Stimulated activated CD4-positive, alpha-beta T cell treated with anti-CD3 and anti-CD28 coated beads, TNF-alpha, amount 100 ng/mL, for 1 hour (primary cell): ENCODE measurements around the gene XPR1.

Experiments
- DNase-seq, 3 donors: peaks; one replicate each; pipeline ENCODE4 v3.0.0-alpha.2; 2020; ENCODE audit warnings: low read depth in 3 of 3, low spot score in 1 of 3

Gene XPR1

DNA sequence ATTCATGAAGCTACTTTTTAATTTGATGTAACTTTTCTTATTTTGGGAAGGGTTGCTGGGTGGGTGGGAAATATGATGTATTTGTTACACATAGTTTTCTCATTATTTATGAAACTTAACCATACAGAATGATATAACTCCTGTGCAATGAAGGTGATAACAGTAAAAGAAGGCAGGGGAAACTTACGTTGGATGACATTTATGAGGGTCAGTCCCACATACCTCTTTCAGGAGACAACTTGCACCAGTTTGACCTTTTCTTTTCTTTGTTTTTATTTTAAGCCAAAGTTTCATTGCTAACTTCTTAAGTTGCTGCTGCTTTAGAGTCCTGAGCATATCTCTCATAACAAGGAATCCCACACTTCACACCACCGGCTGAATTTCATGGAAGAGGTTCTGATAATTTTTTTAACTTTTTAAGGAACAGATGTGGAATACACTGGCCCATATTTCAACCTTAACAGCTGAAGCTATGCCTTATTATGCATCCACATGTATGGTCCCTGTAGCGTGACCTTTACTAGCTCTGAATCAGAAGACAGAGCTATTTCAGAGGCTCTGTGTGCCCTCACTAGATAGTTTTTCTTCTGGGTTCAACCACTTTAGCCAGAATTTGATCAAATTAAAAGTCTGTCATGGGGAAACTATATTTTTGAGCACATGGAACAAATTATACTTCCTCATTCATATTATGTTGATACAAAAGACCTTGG is 252.9 kb downstream of the XPR1 start:
- no peak for DNase-seq

DNA sequence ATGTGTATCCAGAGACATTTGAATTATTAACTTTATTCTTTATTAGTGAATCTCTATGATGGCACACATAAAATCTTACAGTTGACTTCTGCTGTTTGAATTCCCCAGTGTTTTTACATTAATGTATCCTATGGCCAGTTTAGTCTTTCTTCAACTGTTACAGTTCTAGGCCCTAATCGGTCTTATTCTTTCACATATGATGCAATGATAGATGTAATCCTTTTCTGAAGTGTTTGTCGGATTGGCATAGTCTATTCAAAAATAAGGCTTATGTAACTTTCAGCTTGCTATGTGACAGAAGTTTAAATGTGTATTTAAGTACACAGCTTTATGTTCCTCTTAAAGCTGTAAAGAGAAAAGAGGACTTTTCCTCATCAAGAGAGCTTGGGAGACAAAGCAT is 254.5 kb downstream of the XPR1 start:
- DNase-seq: no peak

DNA sequence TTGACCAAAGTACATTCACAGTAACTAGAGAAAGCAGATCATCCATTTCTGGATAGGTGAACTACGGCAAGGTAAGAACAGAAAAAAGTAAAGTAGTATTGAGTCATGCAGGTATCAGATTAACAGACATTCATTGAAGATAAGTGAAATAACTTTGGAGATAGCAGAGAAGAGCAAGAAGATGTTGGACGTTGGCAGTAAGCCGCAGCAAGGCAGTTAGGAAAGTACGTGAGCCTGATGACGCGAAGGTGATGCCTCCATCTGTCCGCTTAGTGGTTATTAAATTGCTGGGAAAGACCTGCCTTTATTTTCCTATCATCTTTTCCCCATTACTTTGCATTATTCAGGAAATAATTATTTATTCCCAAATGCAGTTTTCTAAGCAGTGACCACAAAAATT is 256.0 kb downstream of the XPR1 start:
- no peak for DNase-seq

DNA sequence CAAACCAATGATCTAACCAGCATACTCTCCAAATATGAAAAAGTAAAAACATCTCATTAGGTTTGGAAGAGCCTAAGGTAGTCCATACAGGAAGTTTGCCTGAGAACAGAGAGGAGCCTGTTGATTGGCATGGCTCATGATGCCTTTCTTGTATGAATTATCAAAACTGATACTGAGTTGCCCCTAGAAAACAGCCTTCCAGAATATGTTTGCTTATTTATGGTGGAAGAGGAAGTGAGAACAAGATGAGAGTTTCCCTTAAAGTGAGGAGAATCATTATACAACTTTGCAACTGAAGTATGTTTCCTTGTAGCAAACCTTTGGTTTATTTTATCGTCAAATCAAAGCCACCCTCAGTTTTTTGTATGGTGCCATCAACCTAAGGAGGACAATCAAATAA is 257.0 kb downstream of the XPR1 start:
- no peak for DNase-seq

DNA sequence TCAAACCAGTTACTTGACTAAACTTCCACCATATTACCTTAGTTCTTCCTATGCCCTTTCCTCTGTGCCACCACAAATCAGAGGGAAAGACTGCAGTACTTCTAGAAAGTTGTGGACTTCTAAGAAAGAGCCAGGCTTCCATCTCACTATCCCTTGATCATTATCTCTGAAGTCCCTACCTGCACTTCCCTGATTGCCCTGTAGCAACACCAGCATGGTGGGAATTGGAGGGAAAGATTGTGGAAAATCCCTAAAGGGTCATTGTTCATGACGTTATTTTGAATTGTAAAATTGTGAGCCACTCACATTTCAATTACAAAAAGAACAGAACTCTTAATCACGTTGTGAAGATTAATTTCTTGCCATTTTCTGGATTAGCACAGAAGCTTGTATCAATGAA is 257.5 kb downstream of the XPR1 start:
- no peak for DNase-seq

DNA sequence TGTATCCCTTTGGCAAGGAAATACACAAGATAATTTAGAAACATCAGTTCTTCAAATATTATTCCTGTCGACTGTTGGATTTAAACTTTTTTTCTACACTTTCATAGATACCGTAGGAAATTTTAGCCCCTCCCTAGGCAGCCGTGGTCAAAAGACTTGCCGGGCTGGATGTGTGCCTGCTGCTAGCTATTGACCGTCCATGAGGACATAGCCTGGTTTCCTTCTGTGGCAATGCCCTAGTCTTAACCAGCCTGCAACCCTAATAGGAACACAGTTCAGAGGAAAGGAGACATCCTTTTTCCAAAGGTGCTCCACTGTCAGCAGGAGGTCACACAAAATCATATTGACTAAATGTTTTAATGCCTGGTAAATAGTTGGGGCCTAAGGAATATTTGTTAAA is 260.4 kb downstream of the XPR1 start:
- DNase-seq: no peak

DNA sequence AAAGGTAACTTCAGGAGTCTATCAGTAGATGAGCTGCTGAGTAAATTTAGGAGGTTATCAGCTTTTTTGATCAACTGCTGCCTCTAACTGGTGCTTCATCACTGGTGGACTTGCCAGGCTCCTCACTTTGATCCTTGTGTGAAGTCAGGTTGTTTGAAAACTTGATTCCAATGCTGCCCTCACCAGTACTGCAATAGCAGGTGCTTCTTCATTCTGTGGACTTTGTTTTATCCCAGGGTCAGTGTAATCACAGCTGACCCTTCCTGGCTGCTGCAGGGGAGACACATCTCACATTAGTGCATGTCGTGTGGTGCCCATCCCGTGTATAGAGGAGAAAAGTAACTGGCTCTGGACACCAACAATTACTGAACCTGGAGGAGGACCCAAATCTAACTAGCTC is 260.9 kb downstream of the XPR1 start:
- DNase-seq: no peak

DNA sequence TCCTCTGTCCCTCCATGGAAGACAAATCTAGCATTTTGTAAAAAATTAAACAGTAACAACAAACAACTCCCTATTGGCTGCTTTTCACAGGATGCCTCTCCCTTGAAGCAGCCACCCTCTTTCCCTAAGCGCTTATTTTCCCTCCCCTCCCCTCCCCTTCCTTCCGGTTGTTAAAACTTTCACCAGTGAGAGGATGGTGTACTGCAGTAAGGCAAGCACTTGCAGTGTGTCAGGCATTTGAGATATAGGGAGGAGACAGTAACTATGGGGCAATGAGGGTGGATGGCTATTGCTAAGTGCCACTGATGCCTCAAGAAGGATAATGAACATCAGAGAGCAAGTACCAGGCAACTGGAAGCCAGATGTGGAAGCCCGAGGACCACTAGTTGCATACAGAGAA is 261.8 kb downstream of the XPR1 start:
- DNase-seq: no peak

DNA sequence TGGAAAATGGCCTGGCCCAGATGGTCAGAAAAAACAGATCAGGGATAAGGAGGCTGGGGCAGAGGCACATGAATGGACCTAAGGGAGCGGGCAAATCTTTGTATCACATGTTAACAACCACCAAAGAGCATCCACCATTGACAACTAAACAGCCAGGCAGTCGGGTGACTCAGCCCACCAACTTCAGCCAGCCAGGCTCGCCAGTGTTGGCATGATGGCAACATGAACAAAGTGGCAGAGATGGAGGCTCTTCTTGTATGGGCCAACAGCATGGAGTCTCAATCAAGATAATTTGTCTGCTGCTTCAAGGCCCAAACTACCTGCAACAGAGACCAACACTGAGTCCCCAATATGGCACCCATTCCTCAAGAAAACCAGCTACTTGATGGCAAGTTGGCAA is 264.3 kb downstream of the XPR1 start:
- no peak for DNase-seq

DNA sequence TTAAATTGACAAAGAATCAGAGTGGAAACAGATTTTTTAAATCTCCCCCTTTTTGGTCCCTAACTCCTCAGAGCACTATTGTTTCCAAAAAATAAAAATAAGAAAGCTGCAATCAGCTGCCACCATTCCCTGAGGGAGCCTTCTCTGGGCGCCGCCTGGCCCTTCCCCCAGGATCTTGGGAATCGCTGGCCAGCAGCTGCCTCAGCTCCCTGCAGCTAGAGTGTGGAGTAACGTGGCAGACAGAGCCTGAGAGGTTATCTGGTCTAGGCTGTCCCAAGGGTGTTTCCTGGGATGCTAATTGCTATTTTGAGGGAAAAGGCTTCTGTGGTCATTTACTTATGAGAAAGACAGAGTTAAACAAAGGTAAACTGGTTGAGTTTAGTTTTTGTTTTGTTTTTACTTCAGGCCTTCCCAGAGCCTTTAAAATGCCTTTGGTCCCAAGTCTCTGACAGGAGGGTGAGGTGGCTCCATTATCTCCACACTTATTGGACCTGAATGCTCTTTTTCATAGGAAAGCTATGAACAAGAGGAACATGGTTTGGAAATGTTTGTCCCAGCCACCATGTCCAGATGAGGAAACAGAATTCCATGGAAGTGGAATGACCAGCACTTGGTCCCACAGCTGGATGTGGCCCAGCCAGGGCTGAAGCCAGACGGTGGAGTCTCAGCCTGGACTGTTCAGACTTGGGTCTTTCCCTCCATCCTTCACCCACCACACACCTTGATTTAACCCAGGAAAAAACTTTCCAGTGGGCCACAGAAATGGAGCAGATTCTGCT is 266.8 kb downstream of the XPR1 start:
- DNase-seq: no peak

DNA sequence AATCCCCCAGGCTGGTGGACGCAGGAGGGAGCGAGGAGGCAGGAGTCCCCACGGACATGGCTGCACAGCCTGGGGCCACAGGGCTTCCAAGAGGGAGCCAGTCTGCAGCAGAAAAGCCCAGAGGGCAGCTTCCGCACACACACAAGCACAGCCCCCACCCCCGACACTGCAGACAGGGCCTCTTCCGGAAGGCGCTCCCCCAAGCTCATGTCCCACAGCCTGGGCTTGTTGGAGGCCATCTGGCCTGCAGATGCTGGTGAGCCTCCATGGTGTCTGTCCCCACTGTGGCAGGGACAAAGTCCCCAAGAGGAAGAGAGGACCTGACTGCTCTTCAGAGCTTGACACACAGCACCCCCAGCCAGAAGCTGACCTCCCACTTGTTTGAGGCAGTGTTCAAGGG is 267.4 kb downstream of the XPR1 start:
- no peak for DNase-seq

DNA sequence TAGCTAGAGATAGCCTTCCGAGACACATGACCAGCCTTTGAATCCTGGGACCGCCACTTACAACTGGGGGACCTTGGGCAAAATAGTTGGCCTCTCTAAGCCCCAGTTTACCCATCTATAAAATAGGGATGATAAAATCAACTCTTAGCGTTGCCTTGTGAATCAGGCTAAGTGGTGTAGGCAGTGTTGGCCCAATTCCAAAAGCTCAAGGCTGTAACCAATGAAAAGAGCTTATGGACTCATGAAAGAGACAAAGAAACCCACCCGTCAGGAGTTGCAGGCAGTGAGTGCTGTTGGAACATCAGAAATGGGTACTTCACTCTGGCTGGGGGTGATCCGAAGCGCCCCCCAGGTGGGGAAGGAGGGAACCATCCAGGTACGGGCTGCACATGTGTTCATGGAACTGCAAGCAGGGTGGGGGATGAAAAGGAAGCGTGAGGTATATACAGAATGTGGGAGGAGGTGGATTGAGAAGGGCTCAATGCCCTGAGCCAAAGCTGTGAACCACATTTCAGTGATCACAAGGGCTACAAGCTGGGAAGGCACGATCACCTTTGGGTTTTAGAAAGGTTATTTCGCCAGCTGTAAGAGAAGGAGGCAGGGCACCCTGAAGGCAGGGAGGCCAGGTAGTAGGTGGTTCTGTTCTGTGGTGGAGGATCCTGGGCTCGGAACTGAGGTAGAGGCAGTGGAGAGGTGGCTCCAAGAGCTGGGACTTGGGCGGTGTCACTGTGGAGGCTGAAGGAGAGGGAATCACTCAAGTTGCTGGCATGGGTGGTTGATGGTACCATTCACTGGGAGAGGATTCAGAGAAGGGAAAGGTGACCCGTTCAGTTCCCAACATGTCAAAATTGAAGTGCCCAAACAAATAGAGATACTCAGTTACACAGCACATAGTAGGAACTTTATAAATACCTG is 269.5 kb downstream of the XPR1 start:
- DNase-seq: no peak

DNA sequence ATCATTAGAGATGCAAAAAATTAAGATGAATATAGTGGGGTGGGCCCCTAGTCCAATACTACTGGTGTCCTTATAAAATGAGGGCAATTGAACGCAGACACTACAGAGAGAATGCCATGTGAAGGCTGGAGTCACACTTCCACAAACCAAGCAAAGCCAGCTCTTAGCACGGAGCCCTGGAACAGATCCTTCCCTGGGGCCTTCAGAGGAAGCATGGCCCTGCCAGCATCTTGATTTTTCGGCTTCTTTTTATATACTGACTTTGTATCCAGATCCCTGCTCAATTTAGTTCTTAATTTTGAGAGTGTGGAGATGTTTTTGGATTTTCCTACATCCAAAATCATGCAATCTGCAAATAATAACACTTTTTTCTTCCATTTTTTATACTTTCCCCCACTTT is 270.7 kb downstream of the XPR1 start:
- DNase-seq: no peak

DNA sequence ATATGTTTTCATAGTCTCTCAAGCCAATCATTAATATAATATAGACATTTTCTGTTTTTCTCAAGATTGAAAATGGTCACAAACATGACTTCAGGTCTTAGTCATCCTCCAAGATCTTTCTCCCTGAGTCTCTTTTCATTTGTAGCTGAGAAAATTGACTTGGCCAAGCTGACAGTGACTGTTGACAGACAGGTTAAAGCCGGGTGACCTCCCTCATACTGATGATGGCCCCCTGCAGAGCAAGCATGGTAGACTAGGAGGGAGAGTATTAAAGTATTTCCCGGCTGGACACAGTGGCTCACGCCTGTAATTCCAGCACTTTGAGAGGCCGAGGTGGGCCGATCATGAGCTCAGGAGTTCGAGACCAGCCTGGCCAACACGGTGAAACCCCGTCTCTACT is 274.1 kb downstream of the XPR1 start:
- no peak for DNase-seq

DNA sequence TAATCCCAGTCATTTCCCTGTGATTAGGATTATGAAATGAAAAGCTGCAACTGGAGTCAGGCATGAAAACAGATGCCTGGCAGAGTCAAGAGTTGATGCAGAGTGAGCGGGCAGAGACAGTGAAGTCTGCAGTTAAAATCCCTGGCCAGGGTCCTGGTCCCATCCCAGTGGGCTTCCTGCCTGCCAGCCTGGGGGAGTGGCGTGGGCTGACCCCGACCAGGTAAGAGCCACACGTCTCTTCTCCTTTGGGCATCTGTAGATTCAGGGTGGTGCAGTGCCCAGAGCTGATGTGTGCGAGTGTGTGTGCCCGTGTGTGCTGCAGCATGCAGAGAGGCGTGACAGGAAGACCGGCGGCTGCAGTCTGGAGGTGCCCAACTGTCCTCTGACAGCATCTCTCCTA is 274.7 kb downstream of the XPR1 start:
- DNase-seq: no peak

DNA sequence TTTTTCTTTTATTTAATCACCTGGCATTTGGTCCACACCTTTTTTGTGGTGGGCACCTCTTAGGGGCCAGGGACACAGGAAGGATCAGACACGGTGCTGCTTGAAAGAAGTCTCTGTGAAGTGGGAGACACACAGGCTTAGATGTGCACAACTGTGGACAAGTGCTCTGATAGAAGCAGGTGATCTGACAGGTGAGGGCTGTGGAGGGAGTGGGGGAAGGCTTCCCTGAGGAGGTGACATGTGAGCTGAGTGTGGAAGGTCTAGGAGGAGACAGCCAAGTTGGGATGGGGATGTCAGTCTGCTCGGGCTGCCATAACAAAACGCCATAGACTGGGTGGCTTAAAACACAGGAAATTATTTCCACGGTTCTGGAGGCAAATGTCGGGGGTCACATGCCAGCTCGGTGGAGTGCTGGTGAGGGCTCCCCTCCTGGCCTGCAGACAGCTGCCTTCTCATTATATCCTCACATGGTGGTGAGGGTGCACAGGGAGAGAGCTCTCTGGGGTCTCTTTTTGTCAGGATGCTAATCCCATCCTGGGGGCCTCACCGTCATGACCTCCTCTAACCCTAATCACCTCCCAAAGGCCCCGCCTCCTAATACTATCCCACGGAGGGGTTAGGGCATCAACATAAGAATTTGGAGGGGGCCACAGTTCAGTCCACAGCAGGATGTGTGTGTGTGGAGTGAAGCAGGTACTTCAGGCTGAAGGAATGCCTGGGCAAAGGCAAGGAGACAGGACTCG is 275.7 kb downstream of the XPR1 start:
- DNase-seq: no peak

DNA sequence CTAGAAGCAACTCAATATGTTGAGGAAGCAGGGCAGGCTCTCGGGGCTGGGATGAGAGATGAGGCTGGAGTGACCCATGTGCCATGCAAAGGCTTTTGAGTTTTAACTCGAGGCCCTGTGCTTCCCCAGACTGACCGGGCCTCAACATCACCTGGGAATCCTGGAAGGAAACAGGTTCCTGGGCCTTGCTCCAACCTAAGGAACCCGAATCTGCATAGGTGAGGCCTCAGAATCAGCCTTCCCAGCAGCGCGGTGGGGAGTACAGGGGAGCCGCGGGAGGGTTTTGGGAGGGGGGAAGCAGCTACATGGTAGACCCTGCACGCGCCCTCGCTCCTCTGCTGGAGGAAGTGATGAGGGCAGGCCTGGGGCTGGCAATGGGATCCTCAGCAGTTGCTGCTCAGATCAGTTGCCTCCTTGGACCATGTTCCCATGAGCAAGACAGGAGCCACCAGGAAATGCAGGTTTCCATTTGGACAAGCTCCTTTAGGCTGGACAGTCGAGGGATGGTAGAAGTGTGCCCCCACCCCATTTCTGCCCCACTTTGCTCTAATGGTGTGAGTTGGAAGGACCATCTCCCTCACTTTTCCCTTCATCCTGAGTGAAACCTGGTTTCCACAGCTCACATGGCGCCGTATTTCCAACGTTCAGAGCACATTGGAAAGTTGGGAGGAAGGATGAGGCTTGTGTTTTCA is 276.4 kb downstream of the XPR1 start:
- DNase-seq: no peak

DNA sequence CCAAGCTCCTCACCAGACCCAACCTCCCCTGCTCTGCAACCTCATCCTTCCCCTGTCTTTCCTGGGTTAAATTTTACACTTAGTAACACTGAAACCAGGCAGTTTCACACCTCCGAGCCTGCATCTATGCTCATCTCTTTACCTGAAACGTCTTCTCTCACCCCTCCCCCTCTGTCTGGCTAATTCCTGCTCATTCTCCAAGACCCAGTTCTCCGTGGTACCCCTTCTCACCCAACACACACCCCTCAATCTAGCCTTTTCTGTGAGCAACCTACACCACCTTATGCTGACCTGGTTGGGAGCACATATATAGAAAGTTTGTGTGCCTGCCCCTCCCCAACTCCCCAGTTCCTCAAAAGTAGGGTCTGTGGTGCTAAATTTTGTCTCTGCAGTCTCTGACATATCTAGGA is 277.2 kb downstream of the XPR1 start:
- DNase-seq: no peak

DNA sequence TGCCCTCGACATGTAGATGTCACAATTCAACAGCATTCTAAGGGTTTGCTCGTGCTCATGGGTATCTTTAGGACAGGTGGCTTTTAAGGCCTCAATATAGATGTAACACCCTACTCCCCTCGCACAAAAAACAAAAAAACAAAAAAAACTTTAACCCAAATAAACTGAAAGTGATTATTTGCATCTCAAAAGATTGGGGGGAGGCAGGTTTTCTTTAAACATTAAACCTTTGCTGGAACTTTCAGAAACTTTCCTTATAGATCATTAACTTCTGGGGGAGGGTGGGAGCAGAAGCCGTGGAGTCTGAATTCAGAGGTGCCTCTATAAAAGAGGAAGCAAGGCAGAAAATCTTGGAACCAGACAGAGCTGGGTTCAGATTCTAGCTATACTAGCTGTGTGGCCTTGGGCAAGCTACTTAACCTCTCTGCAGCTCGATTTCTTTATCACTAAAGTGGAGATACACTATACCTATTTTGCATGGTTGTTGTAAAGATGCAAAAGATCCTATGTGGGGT is 277.7 kb downstream of the XPR1 start:
- DNase-seq: no peak

DNA sequence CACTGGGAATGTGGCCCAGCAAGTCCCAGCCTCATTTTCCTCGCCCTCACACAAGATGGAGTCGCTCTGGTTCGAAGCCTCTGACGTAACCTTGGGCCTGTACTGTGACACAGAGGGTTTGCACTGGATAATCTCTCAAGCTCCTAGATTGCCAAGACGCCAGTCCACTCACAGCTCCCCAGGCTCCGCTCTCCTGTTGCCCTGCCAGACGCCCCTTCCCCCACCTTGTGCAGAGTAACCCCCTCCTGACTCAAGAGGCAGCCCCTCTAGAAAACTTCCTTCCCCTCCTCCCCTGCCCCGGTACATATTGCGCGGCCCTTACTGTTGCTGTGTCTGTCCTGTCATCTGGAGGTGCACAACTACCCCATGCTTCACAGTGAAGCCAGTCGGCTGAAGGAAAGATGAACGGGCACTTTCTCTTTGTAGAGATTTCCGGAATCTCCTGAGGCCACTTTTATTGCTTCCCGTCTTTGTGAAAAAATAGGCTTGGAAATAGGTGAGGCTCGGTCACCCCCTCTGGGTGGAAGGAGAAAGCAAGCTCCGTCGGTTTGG is 279.9 kb downstream of the XPR1 start:
- DNase-seq: no peak
